Transverse colon (tissue), 4 donors: ENCODE data around the gene CYFIP1. TPM values are rescaled to one million over a fixed set of nuclear protein-coding genes. Genes with fewer than 3 reads are reported as not detected.
A peak's percentile ranks its signal among the peaks of the same experiment; 100 is the strongest.

Experiments
- DNase-seq: peaks from one replicate; pipeline ENCODE4 v3.0.0-alpha.2; 2019
- H3K27ac ChIP-seq, 4 donors: fragments of 200-600 bp; sonication (generic); 2 replicates each; pipeline ENCODE4 v1.5.1; 2016 to 2018; ENCODE audit warnings: inconsistent platforms in 4 of 4
- H3K27me3 ChIP-seq: fragments of 200-600 bp; sonication (generic); 2 replicates; pipeline ENCODE4 v1.5.1; 2017; ENCODE audit warnings: inconsistent platforms
- H3K36me3 ChIP-seq, 4 donors: fragments of 200-600 bp; sonication (generic); 2 replicates each; pipeline ENCODE4 v1.5.1; 2017 to 2019; ENCODE audit warnings: inconsistent platforms in 4 of 4
- H3K4me1 ChIP-seq, 4 donors: fragments of 200-600 bp; sonication (generic); 2 replicates each; pipeline ENCODE4 v1.5.1; 2017 to 2020; ENCODE audit warnings: inconsistent platforms in 4 of 4
- H3K4me3 ChIP-seq, 4 donors: fragments of 200-600 bp; sonication (generic); 1 replicate in 1 of 4; 2 replicates in 3 of 4; pipeline versions ENCODE4 v1.5.1 to v1.6.1; 2017 to 2019; ENCODE audit warnings: inconsistent platforms in 4 of 4
- H3K9me3 ChIP-seq, 2 donors: fragments of 200-600 bp; sonication (generic); 2 replicates each; pipeline ENCODE4 v1.5.1; 2017 to 2019; ENCODE audit warnings: inconsistent platforms in 2 of 2
- CTCF ChIP-seq, 5 experiments: fragments of 200-600 bp in 3 of 5; fragments of 450-650 bp in 2 of 5; sonication (generic) in 3 of 5; IDR thresholded peaks; 1 replicate in 2 of 5; 2 replicates in 3 of 5; pipeline ENCODE4 v1.5.1; 2016 to 2017; ENCODE audit warnings: antibody characterized with exemption in 5 of 5, inconsistent platforms in 3 of 5, mild to moderate bottlenecking in 2 of 5, moderate library complexity in 1 of 5
- EP300 ChIP-seq: sonication (generic); formaldehyde crosslinking; IDR thresholded peaks from one replicate; pipeline ENCODE4 v1.6.1; 2017; ENCODE audit warnings: antibody characterized with exemption, low read depth
- POLR2A ChIP-seq: fragments of 450-650 bp; IDR thresholded peaks from one replicate; pipeline ENCODE4 v1.6.1; 2016; ENCODE audit warnings: antibody characterized with exemption, mild to moderate bottlenecking, moderate library complexity
- POLR2AphosphoS5 ChIP-seq, 3 donors: sonication (generic); formaldehyde crosslinking; IDR thresholded peaks; one replicate each; pipeline ENCODE4 v1.6.1; 2016; ENCODE audit warnings: antibody characterized with exemption in 3 of 3
- WGBS, 2 donors: methylation state at CpG; one replicate each; pipeline ENCODE4 v1.1.5; 2018; ENCODE audit warnings: low coverage in 1 of 2; 5-methylcytosine and 5-hydroxymethylcytosine counted together
- in situ Hi-C, 4 donors: fragments of 200-750 bp; cut with MboI; loops; one replicate each; pipeline versions ENCODE4 v1.15.0 to v1.15.1; 2017; ENCODE audit warnings: low sequenced_read_pairs in 3 of 4, low pct_ligation_motif_present in 1 of 4, low pct_unique_long_range_greater_than_20kb in 1 of 4
- intact Hi-C: fragments of 100-400 bp; cut with DNase I; formaldehyde crosslinking; loops from one replicate; pipeline ENCODE4 v1.15.1; 2023; ENCODE audit warnings: low total_unique reads
- total RNA-seq, 4 donors: library from RNA; depleted of rRNA; stranded (reverse); fragments of >200 nt; gene quantifications; one replicate each; pipeline ENCODE4 v1.1.0, GENCODE V29; 2016

CYFIP1 gene
- total RNA-seq, 4 donors from 2014 or later, result 63.7 to 201 (median 171) TPM

GRCh38 chr15:22956257-22956977 is 23.8 kb downstream of the CYFIP1 start:
- intact Hi-C loops (loop anchor here (10.0 kb wide), 1 partner anchor 78 kb away; the partner anchor contains the start of gene TUBGCP5), in situ Hi-C loops (no loop called here)
- no peak overlapping the region for H3K4me3 ChIP-seq
- no peak for DNase-seq
- H3K27ac ChIP-seq, result peak overlapping the region; percentile 6 to 55 (median 20)
- H3K9me3 ChIP-seq, result no peaks in the 10 kb centered on the region
- TF ChIP-seq POLR2AphosphoS5 (IDR thresholded peaks at IDR 0.05), result no peak
- no peak for TF ChIP-seq EP300
- no peak for TF ChIP-seq POLR2A
- TF ChIP-seq CTCF (IDR thresholded peaks at IDR 0.05), result no peak
- no peaks in the 10 kb centered on the region for H3K36me3 ChIP-seq
- no peaks in the 10 kb centered on the region for H3K27me3 ChIP-seq
- 40 to 72% methylated on average over 1 to 16 of the region's 16 CpGs for WGBS, 2 donors
- peaks cover 14 to 51% (median 17%) of the 10 kb centered on the region in 4 donors for H3K4me1 ChIP-seq

GRCh38 chr15:22955544-22956119 is 24.5 kb downstream of the CYFIP1 start:
- in situ Hi-C loops, result no loop called here
- 92 to 100% methylated on average over 2 to 6 of the region's 6 CpGs for WGBS, 2 donors
- no peaks in the 10 kb centered on the region for H3K9me3 ChIP-seq
- DNase-seq, result no peak
- no peak overlapping the region for H3K27ac ChIP-seq
- peaks cover 10 to 47% (median 13%) of the 10 kb centered on the region in 4 donors for H3K4me1 ChIP-seq
- no peaks in the 10 kb centered on the region for H3K27me3 ChIP-seq
- H3K36me3 ChIP-seq, result no peaks in the 10 kb centered on the region
- H3K4me3 ChIP-seq, result no peak overlapping the region
- intact Hi-C loops, result loop anchor here (10.0 kb wide), 1 partner anchor 79 kb away; the partner anchor contains the start of gene TUBGCP5
- TF ChIP-seq EP300, result no peak
- no peak for TF ChIP-seq POLR2A
- TF ChIP-seq POLR2AphosphoS5 (IDR thresholded peaks at IDR 0.05), result no peak
- TF ChIP-seq CTCF (IDR thresholded peaks at IDR 0.05), result no peak

GRCh38 chr15:22954798-22955543 is 25.2 kb downstream of the CYFIP1 start:
- intact Hi-C loops, result loop anchor here (10.0 kb wide), 1 partner anchor 80 kb away; the partner anchor contains the start of gene TUBGCP5
- H3K4me3 ChIP-seq, result no peak overlapping the region
- peaks cover 10 to 45% (median 13%) of the 10 kb centered on the region in 4 donors for H3K4me1 ChIP-seq
- H3K9me3 ChIP-seq, result no peaks in the 10 kb centered on the region
- no peaks in the 10 kb centered on the region for H3K36me3 ChIP-seq
- in situ Hi-C loops, result no loop called here
- no peak for DNase-seq
- H3K27me3 ChIP-seq, result no peaks in the 10 kb centered on the region
- TF ChIP-seq EP300 (no peak), POLR2A (no peak), POLR2AphosphoS5 (IDR thresholded peaks at IDR 0.05) (no peak), CTCF (IDR thresholded peaks at IDR 0.05) (no peak)
- no peak overlapping the region for H3K27ac ChIP-seq
- 90 to 100% methylated on average over 1 to 14 of the region's 14 CpGs for WGBS, 2 donors

GRCh38 chr15:22954326-22954725 is 25.8 kb downstream of the CYFIP1 start:
- no peak for DNase-seq
- Histone ChIP-seq H3K4me1 (peaks cover 10 to 49% (median 13%) of the 10 kb centered on the region in 4 donors), H3K9me3 (no peaks in the 10 kb centered on the region), H3K27ac (no peak overlapping the region), H3K27me3 (no peaks in the 10 kb centered on the region), H3K36me3 (no peaks in the 10 kb centered on the region), H3K4me3 (no peak overlapping the region)
- 86 to 87% methylated on average over 9 to 12 of the region's 12 CpGs for WGBS, 2 donors
- TF ChIP-seq CTCF (IDR thresholded peaks at IDR 0.05), result no peak
- TF ChIP-seq EP300, result no peak
- TF ChIP-seq POLR2AphosphoS5 (IDR thresholded peaks at IDR 0.05), result no peak
- TF ChIP-seq POLR2A, result no peak
- in situ Hi-C loops, result no loop called here
- intact Hi-C loops, result loop anchor here (10.0 kb wide), 1 partner anchor 80 kb away; the partner anchor contains the start of gene TUBGCP5
